HG03342 (cell line): ENCODE measurements around the gene DSC1.
"Not testable (repeated sequence)": the region's sequence is repeated elsewhere in the genome, so short reads cannot be mapped to it uniquely, and the experiment has no call there.

Source experiments
- ATAC-seq: cut with Tn5 transposase; IDR thresholded peaks from one replicate; pipeline ENCODE4 v1.9.1; 2021; ENCODE audit warnings: mild to moderate bottlenecking, moderate library complexity; ENCODE audit not compliant: unreplicated experiment

Gene DSC1

DNA sequence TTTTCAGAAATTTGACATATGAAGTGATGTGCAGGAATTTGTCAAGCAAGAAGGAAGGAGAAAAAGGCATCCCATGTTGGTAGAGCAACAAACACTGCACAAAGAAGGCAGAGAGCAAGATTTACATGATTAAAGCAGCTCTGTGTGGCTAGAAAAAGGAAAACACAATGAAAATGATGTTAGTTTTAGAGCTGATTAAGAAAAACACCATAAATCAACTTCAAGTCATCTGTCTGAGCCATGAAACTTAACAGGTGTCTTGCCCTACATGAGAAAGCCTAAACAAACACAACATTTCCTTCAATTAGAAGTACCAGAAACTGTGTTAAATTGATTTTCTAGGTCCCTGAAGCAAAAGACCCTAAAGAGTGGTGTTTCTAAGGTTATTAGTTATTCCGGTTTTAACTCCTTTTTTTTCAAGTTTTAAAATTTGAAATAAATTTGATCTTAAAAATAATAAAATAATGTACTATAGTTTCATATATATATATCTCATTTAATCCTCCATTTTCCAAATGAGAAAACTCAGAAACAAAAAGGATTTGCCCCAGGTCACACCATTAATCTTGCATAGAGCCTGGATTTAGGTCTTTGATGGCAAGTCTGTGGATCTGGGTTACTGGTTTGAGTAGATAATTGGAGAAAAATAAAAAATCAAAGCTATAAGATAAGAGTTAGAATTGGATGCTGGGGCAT is 8.6 kb upstream of the DSC1 start:
- ATAC-seq = no peak

DNA sequence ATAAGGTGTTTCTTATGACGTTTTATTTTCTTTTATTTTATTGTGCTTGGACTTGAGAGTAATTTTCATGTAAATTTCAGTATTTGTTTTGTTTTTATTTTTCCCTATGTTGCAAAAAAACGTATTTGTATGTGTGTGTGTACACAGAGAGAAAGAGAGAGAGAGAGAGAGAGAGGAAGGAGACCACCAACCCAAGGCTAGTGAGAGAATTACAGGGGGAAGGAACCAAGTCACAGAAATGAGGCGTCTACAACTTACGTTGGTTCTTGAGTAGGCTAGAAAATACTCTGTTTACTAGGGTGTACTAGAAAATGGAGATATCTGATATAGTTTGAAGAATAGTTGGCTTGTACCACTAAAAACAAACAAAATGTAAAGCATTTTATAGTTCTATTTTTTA is 7.7 kb upstream of the DSC1 start:
- ATAC-seq = no peak

DNA sequence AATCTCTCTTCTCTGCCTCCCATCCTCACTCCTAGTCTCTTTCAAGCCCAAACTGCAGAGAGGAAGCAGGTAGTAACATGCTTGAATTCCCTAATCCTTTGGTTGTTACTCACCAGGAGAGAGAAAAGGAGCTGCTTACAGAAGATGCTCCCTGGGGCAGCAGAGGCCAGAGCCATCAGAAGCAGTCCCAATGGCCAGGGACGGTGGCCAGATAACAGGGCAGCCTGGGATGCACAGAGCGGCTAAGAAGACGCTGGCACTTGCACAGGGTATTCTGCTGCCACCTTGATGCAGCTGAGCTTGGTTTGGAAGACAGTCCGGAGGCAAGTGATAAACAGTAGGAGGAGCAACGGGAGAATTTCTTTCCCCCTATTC is 250 bp downstream of the DSC1 start:
- no peak for ATAC-seq

DNA sequence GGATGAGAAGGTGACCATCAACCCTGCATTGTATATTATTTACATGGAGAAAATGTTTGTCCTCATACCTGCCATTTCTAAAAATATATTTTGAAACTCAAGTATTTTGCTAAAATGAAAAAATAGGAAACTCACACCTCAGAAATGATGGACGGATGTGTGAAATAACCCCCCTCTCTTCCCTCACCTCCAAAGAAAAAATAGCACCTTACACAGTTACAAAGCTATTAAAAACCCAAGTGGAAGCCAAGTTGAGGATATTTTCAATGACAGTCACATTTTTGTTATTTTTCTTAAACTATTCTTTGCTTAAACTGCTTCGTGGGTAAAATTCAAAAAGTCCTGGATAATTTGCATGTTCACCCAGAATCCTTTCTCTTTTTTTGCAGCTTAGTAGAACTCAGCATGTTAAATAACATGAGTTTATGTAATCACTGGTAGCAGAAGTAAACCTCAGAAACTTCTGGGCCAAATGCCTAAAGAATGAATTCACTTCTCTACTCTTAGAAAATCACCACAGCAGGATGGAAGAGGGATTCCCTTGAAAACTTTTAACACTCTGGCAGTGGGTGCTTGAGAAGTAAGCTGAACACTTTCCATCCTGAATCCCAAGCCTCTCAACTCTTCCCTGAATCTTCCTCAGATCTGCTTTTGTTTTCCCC is 768 bp downstream of the DSC1 start:
- no peak for ATAC-seq

DNA sequence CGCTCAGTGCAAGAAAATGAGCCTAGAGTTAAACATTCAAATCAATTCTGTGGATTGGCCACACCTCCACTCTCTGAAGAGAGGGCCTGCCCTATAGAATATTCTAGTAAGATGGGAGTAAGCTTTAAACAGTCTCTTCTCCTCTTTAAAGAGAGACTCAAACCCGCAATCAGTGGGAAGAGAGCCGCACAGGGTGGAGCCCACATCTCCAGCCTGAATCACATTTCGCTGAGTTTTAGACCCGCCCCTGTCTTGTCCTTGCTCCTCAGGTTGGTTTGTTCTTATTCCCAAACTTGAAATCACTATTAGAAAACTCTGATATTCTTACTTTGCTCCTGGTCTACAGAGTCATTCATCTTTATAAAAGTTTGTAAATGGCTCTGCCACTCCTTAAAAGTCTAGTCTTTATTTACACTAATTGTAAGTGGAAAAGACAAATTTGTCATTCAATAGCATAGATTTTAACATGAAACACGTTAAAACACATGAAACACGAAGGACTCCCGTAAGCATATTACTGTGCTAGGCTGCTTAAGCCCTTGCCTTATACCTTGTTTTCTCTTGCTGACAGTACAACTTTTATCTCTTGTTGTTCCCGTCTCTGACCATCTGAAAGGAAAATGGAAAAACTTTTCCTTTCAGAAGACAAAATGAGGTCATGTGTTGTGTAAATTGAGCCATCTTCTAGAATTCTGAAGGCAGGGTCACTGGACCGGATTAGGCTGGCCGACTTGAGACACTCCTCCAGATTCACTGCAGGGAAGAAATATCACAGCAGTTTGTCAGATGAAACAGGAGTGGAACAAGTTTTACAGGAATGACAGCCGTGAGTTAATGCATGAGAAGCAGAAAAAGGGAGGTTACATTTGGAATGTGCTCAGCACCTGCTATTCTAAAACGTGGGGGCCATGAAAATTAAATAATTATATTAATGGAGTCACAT is 5.6 kb downstream of the DSC1 start:
- ATAC-seq = no peak

DNA sequence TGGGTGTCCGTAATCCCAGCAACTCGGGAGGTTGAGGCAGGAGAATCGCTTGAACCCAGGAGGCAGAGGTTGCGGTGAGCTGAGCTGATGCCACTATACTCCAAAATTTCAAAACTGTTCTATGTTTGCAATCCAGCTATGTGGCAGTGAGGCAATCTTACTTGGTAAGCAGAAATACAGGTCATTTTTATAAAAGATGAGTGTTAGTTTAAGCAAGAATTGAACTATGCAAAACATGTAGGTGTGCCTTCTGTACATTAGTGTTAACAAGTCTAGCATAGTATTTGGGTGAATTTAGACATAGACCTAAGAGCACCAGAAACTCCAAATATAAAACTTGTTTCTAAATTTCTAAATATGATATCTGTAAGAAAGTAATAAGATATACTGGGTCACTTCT is 7.2 kb downstream of the DSC1 start:
- no peak for ATAC-seq

DNA sequence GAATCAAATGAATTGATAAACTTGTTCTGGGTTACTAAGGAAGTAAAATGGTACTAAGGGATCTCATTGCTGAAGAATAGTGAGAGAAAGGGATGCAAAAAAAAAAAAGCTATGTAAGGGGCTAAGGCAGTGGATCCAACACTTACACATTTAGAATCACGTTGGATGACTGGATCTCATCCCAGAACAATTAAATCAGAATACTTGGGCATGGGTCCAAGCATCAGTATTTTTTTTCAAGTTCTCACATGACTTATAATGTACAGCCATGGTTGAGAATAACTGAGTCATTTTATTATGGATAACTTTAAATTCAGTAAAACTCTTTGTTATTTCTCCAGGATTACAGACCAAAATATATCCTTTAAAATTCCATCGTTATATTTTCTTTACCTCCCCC is 8.5 kb downstream of the DSC1 start:
- ATAC-seq = no peak

DNA sequence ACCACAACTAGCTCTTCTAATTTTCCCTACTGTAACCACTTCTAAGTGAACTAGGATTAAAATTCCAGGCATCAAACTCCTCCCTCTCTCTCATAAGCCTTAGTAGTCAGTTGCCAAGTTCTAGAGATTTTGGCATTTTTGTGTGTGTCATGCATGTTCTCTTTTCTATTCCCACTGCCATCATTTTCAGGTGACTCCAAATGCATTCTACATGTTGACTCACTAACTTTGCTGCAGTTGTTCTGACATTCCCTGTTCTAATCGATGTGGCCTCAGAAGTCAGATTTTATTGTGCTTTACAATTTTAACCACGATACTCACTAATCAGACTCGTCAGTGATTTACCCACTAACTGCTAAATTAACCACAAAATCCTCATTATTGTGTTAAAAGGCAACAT is 13.3 kb downstream of the DSC1 start:
- ATAC-seq = no peak

DNA sequence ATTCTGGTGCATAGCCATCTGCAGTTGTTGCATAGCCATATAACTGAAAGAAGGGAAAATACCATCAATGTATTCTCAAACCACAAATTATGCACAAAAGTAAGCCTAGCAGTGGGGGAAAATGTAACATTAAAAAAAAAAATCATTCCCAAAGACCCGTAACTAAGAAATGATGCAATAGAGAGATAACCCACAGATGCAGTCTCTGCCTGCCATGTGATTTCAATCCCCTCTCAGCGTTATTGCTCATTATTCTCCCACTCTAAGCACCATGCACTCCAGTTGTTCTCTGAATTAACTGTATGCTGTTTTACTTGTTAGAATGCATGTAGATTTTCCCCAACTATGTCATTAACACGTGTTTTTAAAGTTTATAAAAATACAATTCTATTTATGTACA is 14.1 kb downstream of the DSC1 start:
- no peak for ATAC-seq

DNA sequence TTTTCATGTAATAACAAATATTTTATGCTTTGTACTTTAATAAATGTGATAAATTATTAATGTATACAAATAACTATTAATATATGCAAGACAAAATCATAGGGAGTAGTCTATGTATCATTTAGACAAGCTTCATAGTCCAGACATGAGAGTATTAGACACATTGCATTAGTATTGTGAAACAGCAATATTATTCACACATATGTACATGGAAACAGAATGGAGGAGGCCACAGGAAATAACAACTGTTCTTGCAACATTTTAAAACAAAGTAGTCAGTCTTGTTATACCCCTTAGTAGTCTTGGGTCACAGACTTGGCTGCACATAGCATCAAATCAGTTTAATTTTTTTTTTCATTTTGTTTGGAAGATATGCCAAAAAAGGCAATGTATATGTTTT is 15.8 kb downstream of the DSC1 start:
- ATAC-seq = no peak

DNA sequence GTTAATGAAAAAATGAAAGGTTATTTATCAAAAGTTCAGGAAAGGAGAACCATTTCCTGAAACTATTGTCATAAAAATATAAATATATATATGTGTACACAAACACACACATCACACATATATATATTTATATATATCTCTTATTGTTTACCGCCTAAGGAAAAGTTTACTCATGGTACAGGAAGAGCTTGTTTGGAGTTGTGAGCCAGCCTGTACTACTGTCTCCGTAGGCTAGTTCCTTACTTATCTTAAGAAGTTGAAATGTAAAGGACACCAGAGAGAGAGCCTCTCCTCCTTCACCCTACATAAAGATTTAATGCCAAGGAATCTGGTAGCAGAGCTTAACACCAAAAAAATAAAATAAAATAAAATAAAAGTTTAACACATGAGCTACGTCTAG is 19.6 kb downstream of the DSC1 start:
- no peak for ATAC-seq

DNA sequence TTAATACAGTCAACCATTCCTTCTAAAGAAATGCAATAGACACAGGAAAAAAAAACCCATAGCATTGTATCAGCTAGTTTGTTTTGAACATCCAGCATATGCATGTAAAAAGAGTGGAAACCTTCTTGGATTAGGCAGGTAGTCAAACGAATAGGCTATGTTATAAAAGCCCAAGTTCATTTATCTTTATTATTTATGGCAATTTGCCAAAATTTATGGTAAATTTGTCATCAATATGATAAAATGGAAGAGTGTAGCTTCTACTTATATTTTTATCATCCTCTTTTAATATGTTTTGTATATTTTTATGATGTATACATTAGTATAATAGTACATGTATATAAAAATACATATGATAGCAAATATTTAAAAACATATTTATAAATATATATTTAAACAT is 23.9 kb downstream of the DSC1 start:
- no peak for ATAC-seq

DNA sequence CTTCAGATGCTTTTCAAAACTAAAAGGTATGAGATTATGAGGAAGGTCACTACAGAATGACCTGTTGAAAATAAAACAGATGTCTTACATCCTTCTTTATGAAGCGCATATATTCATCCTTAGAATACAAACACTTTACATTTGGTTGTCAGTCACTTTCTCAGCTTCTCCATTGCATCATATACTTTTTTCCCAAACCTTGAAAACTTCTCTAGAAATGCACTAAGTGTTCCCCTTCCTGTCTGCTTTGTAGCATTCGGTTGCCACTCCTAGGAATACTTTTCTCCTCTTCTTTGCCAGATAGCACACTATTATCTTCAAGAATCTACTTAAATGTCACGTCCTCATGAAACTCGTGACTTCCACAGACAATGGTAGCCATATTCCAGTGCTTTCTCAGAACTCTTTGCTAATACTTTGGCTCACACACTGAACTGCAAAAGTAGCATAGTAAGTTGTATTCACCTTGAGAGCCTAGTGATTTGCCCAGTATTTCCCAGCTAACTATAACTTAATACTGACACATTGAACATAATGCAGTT is 27.6 kb downstream of the DSC1 start:
- ATAC-seq = no peak

DNA sequence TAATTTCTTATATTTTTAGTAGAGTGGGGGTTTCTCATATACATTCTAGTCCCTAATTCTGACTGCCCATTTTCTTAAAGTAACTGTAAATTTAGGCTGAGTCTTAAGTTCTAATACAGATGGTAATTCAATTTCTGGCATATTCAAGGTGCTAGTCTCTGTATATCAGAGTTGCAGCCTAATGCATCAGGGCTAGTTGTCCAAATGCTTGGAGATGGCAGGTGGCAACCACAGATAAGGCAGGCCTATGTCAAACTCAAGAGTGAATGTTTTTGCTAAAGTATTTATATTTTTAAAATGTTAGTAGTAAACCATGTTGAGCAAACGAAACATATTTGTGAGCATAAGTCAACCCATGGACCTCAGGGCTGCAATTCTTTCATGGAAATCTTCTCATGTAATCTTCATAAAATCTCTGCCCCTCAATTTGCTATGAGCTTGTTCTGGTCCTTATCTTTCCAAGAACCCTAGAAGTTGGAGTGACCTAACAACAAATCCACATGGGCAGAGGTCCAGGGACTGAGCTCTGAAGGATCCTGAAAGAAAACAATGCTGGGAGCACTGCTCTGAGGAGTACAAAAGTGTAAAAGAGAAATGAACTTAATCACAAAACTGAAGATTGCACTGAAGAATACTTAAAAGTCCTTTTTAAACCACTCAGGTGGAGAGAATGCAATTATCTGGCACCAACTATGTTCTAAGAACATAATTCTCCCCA is 33.1 kb downstream of the DSC1 start:
- ATAC-seq = no peak

DNA sequence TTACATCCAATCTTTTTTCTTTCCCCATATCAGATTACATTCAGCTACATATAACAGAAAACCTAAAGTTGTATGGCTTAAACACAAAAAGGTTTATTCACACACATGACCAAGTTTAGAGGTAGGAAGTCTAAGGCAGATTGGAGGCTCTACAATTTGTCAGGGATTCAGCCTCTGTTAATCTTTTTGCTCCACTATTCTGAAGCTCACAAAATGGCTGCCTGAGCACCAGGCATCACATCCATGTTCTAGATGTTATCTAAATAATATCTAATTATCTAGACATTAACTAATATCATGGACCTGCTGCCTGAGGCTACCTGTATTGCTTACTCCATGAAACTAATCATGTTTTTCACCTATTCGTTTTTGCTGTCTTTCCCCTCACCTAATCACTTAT is 36.8 kb downstream of the DSC1 start:
- no peak for ATAC-seq

DNA sequence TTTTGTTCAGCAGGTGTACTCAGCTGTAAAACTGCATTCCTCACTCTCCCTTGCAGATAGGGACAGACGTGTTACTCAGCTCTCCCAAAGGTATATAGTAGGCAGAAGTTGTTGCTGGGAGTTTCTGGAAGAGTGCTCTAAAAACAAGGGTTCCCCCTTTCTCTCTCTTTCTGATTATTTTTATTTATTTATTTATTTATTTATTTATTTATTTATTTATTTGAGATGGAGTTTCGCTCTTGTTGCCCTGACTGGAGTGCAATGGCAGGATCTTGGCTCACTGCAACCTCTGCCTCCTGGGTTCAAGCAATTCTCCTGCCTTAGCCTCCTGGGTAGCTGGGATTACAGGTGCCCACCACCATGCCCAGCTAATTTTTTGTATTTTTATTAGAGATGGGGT is 39.5 kb downstream of the DSC1 start:
- ATAC-seq = not testable (repeated sequence)

DNA sequence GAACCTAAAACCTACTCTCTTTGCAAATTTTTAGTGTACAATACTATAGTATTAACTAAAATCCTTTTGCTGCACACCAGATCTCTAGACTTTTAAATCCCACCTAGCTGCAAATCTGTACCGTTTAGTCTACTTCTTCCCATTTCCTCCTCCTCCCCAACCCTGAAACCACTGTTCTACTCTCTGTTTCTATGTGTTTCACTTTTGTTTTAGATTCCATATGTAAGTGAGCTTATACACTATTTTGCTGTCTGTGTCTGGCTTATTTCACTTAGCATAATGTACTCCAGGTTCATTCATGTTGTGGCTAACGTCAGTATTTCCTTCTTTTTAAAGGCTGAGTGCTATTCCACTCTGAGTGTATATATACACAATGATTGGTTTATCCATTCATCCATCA is 42.1 kb downstream of the DSC1 start:
- peak; percentile 63 for ATAC-seq

DNA sequence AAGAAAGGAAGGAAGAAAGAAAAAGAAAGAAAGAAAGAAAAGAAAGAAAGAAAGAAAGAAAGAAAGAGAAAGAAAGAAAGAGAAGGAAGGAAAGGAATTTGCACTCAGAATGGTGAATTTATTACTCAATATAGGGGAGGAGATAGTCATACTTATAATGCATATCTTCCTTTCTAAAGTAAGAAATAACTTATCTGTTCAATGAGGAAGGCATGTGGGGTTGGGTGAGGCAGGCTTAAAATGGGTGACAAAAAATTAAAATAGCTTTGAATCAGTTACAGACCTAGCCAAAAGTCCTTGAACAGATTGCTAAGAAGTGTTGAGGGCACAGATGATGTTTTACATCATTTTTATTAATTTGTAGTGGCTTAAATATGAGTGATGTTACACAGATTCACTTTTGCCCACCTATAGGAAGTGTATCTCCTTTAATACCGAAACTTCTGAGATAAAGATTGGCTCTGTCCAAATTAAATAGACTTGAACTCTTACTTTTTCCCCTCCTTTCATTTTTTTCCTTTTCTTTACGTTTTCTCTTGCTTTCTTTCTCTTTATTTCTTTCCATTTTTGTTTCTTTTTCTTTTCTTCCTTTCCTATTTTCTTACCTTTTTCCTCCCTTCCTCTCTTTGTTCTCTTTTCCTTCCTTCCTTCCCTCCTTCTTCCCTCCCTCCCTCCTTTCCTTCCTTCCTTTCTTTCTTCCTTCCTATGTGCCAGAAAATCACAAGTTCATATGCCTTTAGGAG is 45.6 kb downstream of the DSC1 start:
- no peak for ATAC-seq

DNA sequence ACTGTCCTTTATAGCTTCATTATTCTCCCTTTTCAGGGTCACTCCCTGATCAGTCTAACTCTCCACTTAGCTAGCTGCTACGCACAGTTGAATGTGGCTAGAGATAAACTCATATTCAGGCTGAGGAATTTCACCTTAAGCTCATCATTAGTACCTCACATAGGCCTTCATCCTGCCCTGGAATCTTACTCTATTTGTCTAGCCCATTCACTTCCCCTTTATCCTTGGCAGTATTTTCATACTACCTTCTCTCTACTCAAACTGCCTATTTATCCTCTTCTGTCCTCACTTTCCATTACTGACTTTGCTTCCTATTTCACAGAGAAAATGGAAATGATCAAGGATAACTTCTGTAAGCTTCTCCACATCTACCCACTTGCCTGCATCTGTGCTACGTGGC is 49.9 kb downstream of the DSC1 start:
- ATAC-seq = no peak

DNA sequence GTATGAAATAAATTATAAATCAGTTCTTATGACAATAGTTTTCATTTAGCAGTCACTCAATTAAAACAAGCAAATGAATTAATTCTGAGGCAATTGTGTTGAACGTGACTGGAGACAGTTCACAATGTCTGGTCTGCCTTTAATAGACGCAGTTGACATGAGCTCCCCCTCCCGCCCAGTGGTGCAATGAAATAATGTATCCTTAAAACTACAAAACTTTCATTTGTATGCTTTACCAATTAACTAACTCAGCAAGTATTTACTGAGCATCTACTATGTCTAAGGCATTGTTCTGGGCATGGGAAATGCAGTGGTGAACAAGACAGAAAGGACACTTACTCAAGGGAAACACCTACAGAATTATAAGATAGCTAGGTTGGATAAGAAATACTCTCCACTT is 56.9 kb downstream of the DSC1 start:
- no peak for ATAC-seq
